ENCODE results near the gene INAVA.

The INAVA gene

GRCh38 chr1:200916681-200917080 lies 22.0 kb downstream of the INAVA start:
- TF ChIP-seq, protein P1, sequence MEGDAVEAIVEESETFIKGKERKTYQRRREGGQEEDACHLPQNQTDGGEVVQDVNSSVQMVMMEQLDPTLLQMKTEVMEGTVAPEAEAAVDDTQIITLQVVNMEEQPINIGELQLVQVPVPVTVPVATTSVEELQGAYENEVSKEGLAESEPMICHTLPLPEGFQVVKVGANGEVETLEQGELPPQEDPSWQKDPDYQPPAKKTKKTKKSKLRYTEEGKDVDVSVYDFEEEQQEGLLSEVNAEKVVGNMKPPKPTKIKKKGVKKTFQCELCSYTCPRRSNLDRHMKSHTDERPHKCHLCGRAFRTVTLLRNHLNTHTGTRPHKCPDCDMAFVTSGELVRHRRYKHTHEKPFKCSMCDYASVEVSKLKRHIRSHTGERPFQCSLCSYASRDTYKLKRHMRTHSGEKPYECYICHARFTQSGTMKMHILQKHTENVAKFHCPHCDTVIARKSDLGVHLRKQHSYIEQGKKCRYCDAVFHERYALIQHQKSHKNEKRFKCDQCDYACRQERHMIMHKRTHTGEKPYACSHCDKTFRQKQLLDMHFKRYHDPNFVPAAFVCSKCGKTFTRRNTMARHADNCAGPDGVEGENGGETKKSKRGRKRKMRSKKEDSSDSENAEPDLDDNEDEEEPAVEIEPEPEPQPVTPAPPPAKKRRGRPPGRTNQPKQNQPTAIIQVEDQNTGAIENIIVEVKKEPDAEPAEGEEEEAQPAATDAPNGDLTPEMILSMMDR (IDR thresholded peaks at IDR 0.05): no peak

GRCh38 chr1:200917291-200917817 lies 22.7 kb downstream of the INAVA start:
- TF ChIP-seq, protein P1 (IDR thresholded peaks at IDR 0.05): no peak

DNA sequence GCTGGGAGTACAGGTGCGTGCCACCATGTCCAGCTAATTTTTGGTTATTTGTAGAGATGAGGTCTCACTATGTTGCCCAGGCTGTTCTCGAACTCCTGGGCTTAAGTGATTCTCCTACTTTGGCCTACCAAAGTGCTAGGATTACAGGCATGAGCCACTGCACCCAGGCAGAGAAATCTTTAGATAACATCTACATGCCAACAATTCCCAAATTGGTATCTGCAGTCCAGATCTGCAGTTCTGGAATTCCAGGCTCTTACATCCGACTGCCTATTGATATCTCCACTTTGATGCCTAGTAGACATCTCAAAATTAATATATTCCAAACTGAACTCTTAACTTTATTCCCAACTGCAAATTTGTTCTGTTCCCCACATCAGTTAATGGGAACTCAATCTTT lies 23.3 kb downstream of the INAVA start:
- TF ChIP-seq, protein P1 (IDR thresholded peaks at IDR 0.05): no peak

GRCh38 chr1:200919386-200919785 lies 24.7 kb downstream of the INAVA start:
- TF ChIP-seq, protein P1 (IDR thresholded peaks at IDR 0.05): no peak

GRCh38 chr1:200921571-200922110 lies 26.9 kb downstream of the INAVA start:
- TF ChIP-seq, protein P1 (IDR thresholded peaks at IDR 0.05): no peak

DNA sequence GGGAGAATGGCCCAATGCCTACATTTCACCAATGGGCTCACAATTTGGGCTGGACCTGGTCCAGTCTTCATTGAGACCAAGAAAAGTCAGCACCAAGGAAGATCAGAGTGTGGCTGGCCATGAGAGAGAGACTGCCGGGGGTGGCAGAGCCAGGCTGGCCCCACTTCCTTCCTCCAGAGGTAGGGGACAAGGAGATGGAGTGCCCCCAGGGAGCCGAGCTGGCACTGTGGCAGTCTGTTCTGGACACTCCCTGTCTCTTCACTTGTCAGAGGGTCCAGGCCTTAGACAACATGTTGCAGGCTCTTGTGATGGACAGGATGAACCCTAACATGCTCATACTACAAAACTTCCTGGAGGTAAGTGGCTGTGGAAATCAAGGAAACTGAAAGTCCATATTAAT lies 27.7 kb downstream of the INAVA start:
- TF ChIP-seq, protein P1 (IDR thresholded peaks at IDR 0.05): no peak

DNA sequence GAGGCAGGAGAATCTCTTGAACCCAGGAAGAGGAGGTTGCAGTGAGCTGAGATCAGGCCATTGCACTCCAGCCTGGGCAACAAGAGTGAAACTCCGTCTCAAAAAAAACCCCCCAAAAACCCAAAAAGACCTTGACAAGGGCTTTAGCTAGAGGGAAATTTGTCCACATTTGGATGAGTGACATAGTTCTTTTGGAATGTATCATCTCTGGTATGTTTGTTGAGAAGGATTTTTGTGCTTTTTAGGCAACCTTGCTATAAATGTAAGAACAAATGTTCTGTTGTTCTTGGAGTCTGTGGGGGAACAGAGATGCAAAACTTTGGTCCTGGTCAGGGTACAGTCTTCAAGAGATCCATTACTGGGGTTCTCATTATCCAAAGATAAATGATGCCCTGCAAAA lies 28.9 kb downstream of the INAVA start:
- TF ChIP-seq, protein P1 (IDR thresholded peaks at IDR 0.05): no peak

DNA sequence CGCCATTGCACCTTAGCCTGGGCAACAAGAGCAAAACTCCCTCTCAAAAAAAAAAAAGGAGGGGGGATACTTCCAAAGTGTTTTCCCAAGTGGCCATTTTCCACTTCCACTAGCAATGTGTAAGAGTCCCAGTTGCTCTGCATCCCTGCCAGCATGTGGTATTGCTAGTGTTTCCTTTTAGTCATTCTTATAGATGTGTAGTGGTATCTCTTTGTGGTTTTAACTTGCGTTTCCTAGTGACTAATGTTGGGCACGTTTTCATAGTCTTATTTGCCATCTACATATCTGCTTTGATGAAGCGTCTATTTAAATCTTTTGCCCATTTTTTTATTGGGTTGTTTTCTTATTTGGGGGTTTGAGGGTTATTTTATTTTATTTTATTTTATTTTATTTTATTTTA lies 31.1 kb downstream of the INAVA start:
- TF ChIP-seq, protein P1 (IDR thresholded peaks at IDR 0.05): no peak

Measured in LNCAP (cell line).